Colonic mucosa (tissue), 4 donors: ENCODE results near the gene PLPP7. TPM values are rescaled to one million over a fixed set of nuclear protein-coding genes. Genes with fewer than 3 reads are reported as not detected.
A peak's percentile ranks its signal among the peaks of the same experiment; 100 is the strongest.
"Not testable (repeated sequence)": the region's sequence is repeated elsewhere in the genome, so short reads cannot be mapped to it uniquely, and the experiment has no call there.

Source experiments
- DNase-seq: peaks from one replicate; pipeline ENCODE4 v3.0.0-alpha.2; 2020
- H3K27ac ChIP-seq: fragments of 200-600 bp; one replicate; pipeline ENCODE4 v1.8.0; 2021
- H3K27me3 ChIP-seq: fragments of 200-600 bp; one replicate; pipeline ENCODE4 v1.8.0; 2021
- H3K36me3 ChIP-seq: fragments of 200-600 bp; one replicate; pipeline ENCODE4 v1.8.0; 2021
- H3K4me1 ChIP-seq: fragments of 200-600 bp; one replicate; pipeline ENCODE4 v1.8.0; 2021; ENCODE audit warnings: mild to moderate bottlenecking
- H3K4me3 ChIP-seq: fragments of 200-600 bp; one replicate; pipeline ENCODE4 v1.8.0; 2021
- H3K9ac ChIP-seq, 2 donors: one replicate each; pipeline ENCODE4 v1.7.0; 2013; ENCODE audit warnings: control low read depth in 2 of 2, low read depth in 2 of 2, low read length in 2 of 2
- H3K9me3 ChIP-seq: fragments of 200-600 bp; one replicate; pipeline ENCODE4 v1.8.0; 2021
- CTCF ChIP-seq: fragments of 200-600 bp; IDR thresholded peaks from one replicate; pipeline ENCODE4 v1.8.0; 2022; ENCODE audit warnings: antibody characterized with exemption, mild to moderate bottlenecking
- intact Hi-C: fragments of 100-400 bp; cut with DNase I; formaldehyde crosslinking; loops from one replicate; pipeline ENCODE4 v1.14.1; 2022
- total RNA-seq, 2 donors: library from RNA; stranded (reverse); fragmentation: NEBNext Ultra II Directional in 1 of 2; extraction: Animal tissue kit (Norgen Biotek cat#: 25700) in 1 of 2; gene quantifications; one replicate each; pipeline ENCODE4 v1.2.1, GENCODE V29; 2021
- donor health status: healthy.
- donor health status: DM: no; HTN: no; CAD: no.
- donor health status: DM: no; HTN: no; CAD: no.

Gene PLPP7
- total RNA-seq, 2 donors from 2014 or later, result 0.40 to 1.1 TPM

- no peak for DNase-seq
- Histone ChIP-seq H3K27me3 (no peaks in the 10 kb centered on the region), H3K9ac (no peak overlapping the region), H3K36me3 (no peaks in the 10 kb centered on the region), H3K9me3 (no peaks in the 10 kb centered on the region), H3K4me1 (no peaks in the 10 kb centered on the region), H3K27ac (no peak overlapping the region), H3K4me3 (no peak overlapping the region)
- intact Hi-C loops, result no loop called here
- TF ChIP-seq CTCF, result no peak
Measured at GRCh38 chr9:131329241-131329641, 39.7 kb downstream of the PLPP7 start.

GRCh38 chr9:131330814-131331600 is 41.5 kb downstream of the PLPP7 start:
- intact Hi-C loops, result no loop called here
- TF ChIP-seq CTCF, result no peak

GRCh38 chr9:131331996-131332395 is 42.5 kb downstream of the PLPP7 start:
- H3K27ac ChIP-seq, H3K27me3 ChIP-seq, H3K36me3 ChIP-seq, H3K9me3 ChIP-seq, DNase-seq, H3K9ac ChIP-seq, H3K4me3 ChIP-seq, intact Hi-C loops, H3K4me1 ChIP-seq: not testable (repeated sequence)

More at GRCh38 chr9:131330814-131331600, 41.5 kb downstream of the PLPP7 start:
- H3K27me3 ChIP-seq, result no peaks in the 10 kb centered on the region
- H3K9ac ChIP-seq, result no peak overlapping the region
- no peaks in the 10 kb centered on the region for H3K9me3 ChIP-seq
- no peaks in the 10 kb centered on the region for H3K4me1 ChIP-seq
- H3K27ac ChIP-seq, result no peak overlapping the region
- H3K4me3 ChIP-seq, result no peak overlapping the region
- DNase-seq, result no peak
- H3K36me3 ChIP-seq, result no peaks in the 10 kb centered on the region

GRCh38 chr9:131333771-131334628 is 44.5 kb downstream of the PLPP7 start:
- DNase-seq, result no peak
- intact Hi-C loops, result no loop called here
- no peaks in the 10 kb centered on the region for H3K36me3 ChIP-seq
- H3K9ac ChIP-seq, result no peak overlapping the region
- H3K9me3 ChIP-seq, result no peaks in the 10 kb centered on the region
- no peak overlapping the region for H3K27ac ChIP-seq
- H3K4me1 ChIP-seq, result no peaks in the 10 kb centered on the region
- TF ChIP-seq CTCF, result no peak
- no peak overlapping the region for H3K4me3 ChIP-seq
- H3K27me3 ChIP-seq, result no peaks in the 10 kb centered on the region

GRCh38 chr9:131334629-131335367 is 45.3 kb downstream of the PLPP7 start:
- no peak overlapping the region for H3K4me3 ChIP-seq
- peak; percentile 20 for DNase-seq
- intact Hi-C loops, result loop anchor here (5.0 kb wide), 1 partner anchor 277 kb away; no protein-coding TSS in a partner anchor
- H3K27me3 ChIP-seq, result no peaks in the 10 kb centered on the region
- H3K27ac ChIP-seq, result no peak overlapping the region
- no peaks in the 10 kb centered on the region for H3K4me1 ChIP-seq
- no peaks in the 10 kb centered on the region for H3K9me3 ChIP-seq
- no peaks in the 10 kb centered on the region for H3K36me3 ChIP-seq
- no peak overlapping the region for H3K9ac ChIP-seq
- no peak for TF ChIP-seq CTCF
